ENCODE measurements around the gene EIF1.
"Not testable (repeated sequence)": the region's sequence is repeated elsewhere in the genome, so short reads cannot be mapped to it uniquely, and the experiment has no call there.

Gene EIF1

DNA sequence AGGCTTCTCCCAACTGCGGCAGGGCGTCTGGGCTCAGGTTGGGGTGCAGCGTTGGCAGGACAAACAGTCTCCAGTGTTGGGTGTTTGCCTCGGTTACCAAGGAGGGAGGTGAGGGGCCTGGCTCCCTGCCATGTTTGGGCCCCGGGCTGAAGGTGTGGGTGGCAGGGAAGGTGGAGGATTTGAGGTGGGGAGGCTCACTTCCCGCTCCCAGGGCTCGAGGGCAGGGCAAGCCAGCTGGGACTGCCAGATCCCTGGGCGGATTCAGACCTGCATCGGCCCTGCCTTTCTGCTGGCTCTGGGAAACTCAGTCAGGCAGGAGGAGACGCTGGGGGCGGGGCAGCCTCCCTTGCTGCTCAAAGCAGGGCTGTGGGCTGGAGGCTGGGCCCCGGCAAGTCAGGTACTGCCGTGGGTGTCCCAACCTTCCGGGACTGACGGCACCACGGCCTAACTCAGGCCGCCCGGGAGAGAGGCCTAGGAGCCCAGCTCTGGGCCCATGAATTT is 33.0 kb upstream of the EIF1 start:
- peak; percentile 57 for DNase-seq (ENCODE audit: low read depth, low spot score)

- no peak for DNase-seq (ENCODE audit: low read depth, low spot score)
Measured at GRCh38 chr17:41656249-41657023, 32.2 kb upstream of the EIF1 start.

DNA sequence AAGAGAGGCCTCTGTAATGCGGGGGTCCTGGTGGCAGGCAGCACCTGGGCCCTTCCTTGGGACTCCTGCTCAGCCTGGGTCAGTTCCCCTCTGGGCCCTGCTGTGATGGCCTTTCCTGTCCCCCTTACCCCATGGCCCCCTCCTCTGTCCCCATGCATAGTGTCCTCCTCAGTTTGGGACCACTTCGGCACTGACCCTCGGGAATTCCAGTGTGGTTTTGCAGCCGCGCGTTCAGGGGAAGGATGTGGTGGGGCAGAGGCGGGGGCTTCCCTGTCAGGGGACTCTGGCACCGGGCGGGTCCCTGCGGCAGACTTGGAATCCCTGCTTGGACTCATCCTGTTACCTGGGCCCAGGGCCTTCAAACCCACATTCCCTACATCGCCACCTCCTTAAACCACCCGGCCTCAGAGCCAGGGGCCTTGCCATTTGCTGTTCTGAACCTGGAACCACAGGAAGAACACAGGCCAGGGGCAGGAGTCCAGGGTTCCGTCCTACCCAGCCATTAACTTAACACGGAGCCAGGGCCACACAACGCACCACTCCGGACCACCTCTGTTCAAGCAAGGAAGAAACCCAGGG is 31.4 kb upstream of the EIF1 start:
- DNase-seq (ENCODE audit: low read depth, low spot score), result no peak

DNA sequence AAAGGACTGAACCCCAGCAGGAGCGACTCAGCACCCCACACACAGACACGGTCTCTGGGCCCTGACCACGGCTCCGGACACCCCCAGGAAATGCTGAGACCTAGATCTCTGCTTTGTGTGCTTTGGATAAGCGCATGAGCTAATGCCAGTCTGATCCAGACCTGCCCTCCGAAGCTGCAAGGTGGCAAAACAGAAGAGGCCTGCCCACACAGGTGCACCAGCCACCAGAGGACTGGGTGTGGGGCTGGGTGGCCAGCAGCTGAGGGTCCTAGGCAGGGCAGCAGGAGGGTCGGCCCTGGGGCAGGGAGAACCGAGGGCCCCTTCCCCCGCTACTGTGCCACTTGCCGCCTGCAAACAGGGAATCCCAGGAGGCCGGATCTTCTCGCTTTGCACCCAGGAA is 30.7 kb upstream of the EIF1 start:
- DNase-seq (ENCODE audit: low read depth, low spot score), result no peak

DNA sequence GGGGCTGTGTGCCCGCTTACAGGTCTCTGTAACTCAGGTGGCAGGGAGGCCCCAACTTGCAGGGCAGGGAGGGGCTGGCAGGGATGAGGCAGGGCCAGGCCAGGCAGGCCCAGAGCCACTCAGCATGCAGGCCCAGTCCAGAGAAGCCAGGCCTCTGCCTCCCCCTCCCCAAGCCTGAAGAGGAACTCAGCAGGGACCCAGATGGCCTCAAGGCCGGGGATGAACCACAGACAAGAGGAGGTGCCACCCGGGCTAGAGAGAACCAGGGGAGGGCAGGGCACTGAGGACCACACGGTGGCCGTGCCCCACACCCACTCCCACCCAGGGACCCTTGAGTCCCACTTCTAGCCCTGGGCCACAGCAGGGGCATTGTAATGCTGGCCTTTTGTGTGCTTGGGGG is 29.8 kb upstream of the EIF1 start:
- DNase-seq (ENCODE audit: low read depth, low spot score), result no peak

DNA sequence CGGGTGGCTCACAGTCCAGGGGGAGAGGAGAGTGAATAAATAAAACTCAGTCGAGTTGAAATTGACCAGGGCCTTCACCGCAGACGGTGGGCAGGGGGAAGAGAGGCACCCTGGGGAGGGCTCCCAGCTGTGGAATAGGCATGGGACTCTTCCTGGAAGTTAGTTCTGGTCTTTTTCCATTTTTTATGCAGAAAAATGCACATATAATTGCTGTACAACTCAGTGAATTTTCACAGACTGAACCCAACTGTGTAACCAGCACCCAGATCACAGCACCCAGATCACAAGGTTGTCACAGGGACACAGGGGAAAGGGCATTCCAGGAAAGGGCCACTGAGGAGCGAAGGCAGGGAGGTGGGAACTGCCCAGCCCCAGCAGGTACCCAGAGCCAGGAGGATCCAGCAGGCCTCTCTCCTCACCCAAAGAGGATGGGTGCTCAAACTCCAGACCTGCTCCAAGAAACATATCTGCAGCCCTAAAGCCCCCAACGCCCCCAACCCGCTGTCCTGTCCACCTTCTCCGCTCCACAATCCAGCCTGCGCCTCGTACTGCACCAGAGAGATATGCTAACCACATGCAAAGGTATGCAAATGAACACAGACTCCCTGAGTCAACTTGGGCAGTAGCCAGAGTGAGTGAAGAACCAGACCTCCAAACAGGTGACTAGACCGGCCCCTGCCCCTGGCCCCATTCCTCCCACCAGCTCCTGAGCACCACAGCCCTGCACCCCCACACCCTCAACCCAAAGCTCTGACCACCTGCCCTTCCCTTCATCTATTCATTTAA is 29.1 kb upstream of the EIF1 start:
- peak; percentile 61 for DNase-seq (ENCODE audit: low read depth, low spot score)

- DNase-seq (ENCODE audit: low read depth, low spot score), result no peak
Measured at GRCh38 chr17:41660221-41660711, 28.4 kb upstream of the EIF1 start.

DNA sequence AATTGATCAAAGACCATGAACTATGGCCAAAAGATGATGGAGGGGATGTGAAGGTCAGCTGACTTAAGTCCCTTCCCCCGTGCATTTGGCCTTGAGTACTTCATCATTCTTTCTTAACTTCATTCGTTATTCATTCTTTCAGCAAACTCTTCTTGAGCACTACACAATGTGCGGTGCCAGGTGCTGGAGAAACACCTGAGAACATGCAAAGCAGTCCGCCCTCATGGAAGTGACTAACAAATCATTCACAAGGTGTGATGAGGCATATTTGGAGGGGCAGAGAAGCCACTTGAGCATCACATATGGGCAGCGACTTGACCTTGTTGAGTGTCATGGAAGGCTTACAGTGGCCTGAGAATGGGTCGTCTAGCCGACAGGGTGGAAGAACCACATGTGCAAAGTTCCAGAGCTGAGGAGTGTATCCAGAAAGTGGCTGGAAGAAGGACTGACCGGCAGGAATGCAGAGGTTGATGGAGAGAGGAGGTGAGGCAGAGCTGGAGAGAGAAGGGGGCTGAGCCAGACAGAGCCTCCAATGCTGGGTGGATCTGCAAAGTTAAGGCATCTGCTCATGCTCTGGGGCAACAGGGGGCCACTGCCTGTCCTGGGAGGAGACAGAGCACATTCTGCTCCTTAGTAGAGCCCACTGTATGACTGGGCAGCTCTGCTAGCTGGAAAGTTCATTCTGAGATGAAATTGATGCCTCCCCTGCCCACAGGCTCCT is 25.1 kb upstream of the EIF1 start:
- DNase-seq (ENCODE audit: low read depth, low spot score), result no peak

GRCh38 chr17:41664172-41664457 is 24.6 kb upstream of the EIF1 start:
- DNase-seq (ENCODE audit: low read depth, low spot score), result no peak

DNA sequence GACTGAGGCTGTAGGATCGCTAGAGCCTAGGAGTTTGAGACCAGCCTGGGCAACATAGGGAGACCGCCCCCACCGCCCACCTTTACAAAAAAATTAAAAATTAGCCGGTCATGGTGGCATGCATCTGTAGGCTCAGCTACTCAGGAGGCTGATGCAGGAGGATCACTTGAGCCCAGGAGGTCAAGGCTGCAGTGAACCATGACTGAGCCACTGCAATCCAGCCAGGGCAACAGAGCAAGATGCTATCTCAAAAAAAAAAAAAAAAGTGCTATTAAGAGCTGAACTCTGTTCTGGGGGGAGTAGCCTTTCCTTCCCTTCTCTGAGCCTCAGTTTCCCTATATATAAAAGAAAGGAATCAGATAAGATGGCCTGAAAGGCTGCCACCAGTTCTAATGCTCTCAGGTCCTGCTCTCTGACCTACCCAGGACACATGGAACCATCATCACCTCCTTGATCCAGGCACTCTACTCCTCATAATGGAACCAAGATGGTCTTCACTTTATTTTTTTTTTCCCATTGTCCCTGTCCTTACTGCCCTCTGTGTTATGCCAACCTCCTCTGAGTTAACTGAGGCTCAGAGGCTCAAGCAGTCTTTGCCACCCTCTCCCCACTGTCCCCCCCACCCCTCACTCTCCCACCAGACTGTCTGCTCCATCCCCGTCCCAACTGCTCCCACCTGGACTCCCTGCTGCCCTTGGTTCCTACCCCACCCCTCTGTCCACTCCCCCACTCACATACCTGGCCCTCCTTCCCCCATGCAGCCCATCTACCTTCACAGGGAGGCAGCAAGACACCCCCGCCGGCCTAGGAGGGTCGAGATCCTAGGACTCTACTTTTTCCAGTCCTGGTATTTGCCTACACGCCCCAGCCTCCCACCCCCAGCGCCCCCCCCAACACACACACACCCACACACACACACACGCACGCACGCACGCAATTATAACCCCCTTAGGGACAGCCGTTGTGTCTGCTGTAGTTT is 23.8 kb upstream of the EIF1 start:
- no peak for DNase-seq (ENCODE audit: low read depth, low spot score)

GRCh38 chr17:41665566-41666236 is 23.0 kb upstream of the EIF1 start:
- peak; percentile 94 for DNase-seq (ENCODE audit: low read depth, low spot score)

DNA sequence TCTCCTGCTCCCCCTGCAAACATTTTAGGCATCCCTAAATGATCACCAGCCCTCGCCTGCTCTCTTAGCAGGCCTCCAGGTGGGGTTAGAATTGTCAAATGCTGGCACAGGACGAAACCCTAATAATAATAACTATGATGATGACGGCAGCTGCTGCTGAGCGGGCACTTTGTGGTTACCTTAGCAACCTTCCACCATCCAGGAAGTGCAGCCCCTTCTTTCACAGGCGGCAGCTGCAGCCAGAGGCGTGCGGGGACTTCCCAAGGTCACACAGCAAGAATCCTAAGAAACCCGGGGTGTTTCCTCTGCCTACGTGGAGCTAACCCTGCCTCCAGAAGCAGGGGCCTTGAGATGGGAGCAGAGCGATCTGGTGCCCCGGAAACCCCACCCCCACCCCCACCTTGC is 22.4 kb upstream of the EIF1 start:
- peak; percentile 51 for DNase-seq (ENCODE audit: low read depth, low spot score)

- DNase-seq (ENCODE audit: low read depth, low spot score), result peak; percentile 88
Measured at GRCh38 chr17:41666708-41667279, 21.9 kb upstream of the EIF1 start.

DNA sequence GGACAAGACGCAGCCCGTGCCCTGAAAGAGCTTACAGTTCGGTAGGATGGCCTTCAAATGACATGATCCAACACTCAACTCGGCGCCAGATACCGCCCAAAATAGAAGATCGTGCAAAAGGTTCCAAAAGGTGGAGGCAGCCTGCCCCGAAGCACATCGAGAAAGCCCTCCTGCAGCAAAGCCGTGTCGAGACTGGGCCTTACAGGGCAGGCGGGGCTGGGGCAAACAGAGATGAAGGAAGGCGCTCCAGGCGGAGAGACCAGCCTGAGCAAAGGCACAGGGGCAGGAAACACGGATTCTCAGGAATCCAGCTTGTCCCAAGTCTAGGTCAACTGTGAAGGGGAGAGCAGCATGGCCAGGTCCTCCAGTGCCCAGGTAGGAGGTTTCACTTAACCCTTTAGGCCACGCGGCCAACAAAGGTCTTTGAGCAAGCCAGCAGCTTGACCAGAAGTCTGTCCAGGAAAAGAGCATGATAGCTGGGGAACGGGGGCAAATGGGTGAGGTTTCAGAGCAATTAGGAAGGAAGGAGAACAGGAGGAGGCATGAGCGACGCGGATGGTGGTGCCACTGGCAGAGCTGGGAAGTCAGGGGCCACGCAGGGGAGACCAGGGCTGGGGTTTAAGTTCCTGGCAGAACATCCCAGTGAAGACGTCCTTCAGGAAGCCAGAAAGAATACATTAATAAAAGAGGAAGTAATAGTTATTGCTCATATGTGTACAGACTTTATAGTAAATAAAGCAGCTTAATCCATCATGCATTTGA is 21.2 kb upstream of the EIF1 start:
- no peak for DNase-seq (ENCODE audit: low read depth, low spot score)

DNA sequence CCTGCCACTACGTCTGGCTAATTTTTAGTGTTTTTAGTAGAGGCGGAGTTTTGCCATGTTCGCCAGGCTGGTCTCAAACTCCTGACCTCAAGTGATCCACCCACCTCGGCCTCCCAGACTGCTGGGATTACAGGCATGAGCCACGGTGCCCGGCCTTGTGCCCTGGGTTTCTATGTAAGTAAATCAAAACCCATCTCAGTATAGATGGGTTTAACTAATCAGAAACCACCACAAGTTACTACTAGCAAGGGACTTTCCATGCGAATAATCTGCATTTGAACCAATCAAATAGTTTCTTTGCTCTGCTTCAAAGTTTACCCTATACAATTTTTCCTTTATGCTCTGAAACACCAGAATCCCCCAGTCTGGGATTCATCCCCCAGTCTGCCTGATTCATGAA is 16.5 kb upstream of the EIF1 start:
- DNase-seq (ENCODE audit: low read depth, low spot score), result no peak

DNA sequence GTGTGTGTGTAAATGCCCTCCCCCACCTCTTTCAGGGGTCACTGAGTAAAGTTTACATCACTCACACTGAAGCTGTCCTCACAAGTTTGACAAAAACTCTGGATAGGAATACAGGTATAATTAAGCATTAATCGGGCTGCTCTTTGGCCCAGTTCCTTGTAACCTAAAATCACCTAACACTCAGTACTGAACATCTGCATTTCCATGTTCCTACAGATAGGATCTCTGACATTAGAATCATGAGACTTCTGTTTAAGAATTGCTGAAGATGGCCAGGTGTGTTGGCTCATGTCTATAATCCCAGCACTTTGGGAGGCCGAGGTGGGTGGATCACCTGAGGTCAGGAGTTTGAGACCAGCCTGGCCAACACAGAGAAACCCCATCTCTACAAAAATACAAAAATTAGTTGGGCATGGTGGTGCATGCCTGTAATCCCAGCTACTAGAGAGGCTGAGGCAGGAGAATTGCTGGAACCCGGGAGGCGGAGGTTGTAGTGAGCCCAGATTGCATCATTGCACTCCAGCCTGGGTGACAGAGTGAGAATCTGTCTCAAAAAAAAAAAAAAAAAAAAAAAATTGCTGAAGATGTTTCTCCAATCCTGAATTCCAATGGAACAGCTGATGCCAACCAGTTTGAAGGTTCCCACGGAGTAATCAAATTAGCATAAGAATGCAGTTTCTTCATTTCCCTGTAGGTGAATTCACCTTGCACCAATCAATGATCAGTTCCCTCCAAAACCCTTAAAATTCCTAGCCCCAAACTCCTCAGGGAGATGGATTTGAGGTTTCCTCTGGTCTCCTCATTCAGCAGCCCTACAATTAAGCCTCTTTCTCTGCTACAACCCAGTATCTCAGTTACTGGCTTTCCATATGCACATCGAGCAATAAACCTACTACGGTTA is 13.3 kb upstream of the EIF1 start:
- DNase-seq (ENCODE audit: low read depth, low spot score), result not testable (repeated sequence)

- no peak for DNase-seq (ENCODE audit: low read depth, low spot score)
Measured at GRCh38 chr17:41676058-41676419, 12.6 kb upstream of the EIF1 start.

- DNase-seq (ENCODE audit: low read depth, low spot score), result no peak
Measured at GRCh38 chr17:41678411-41678906, 10.2 kb upstream of the EIF1 start.
